GM12878 (cell line): ENCODE results near the gene UNG.

Experiments
- CBFB ChIP-seq: IDR thresholded peaks from 2 replicates; pipeline ENCODE4 v1.6.1; 2016; ENCODE audit warnings: antibody characterized with exemption, low read depth
- CBX5 ChIP-seq: sonication (generic); IDR thresholded peaks from 2 replicates; pipeline ENCODE4 v1.6.1; 2016; ENCODE audit warnings: low read depth, moderate library complexity, mild to moderate bottlenecking, inconsistent platforms
- CEBPB ChIP-seq, 2 experiments: fragments of 150-350 bp in 1 of 2; IDR thresholded peaks; 2 replicates each; pipeline ENCODE4 v1.6.1; 2012 to 2014; ENCODE audit warnings: low read depth in 2 of 2, low read length in 2 of 2, borderline replicate concordance in 1 of 2, inconsistent platforms in 1 of 2
- CHD2 ChIP-seq: IDR thresholded peaks from 2 replicates; pipeline ENCODE4 v1.6.1; 2011; ENCODE audit warnings: low read depth, low read length, improper control_type of control experiment, borderline replicate concordance
- CTCF ChIP-seq, 3 experiments: IDR thresholded peaks in 2 of 3; conservative IDR thresholded peaks in 1 of 3; 2 replicates each; pipeline ENCODE4 v1.5.1; 2011; ENCODE audit warnings: low read depth in 3 of 3, low read length in 3 of 3, mild to moderate bottlenecking in 3 of 3, control low read depth in 2 of 3, moderate library complexity in 2 of 3, inconsistent platforms in 1 of 3, mixed read lengths in 1 of 3; ENCODE audit not compliant: control insufficient read depth in 2 of 3, insufficient read depth in 1 of 3; ENCODE audit errors: extremely low read depth in 1 of 3
- HDAC6 ChIP-seq: fragments of 200-600 bp; sonication (generic); IDR thresholded peaks from one replicate; pipeline ENCODE4 v1.8.0; 2017; ENCODE audit warnings: antibody characterized with exemption; ENCODE audit not compliant: unreplicated experiment
- MTA2 ChIP-seq: fragments of 450-650 bp; IDR thresholded peaks from 2 replicates; pipeline ENCODE4 v1.6.1; 2016; ENCODE audit warnings: low read depth, mild to moderate bottlenecking, moderate library complexity
- NFXL1 ChIP-seq: fragments of 450-650 bp; IDR thresholded peaks from 2 replicates; pipeline ENCODE4 v1.6.1; 2017; ENCODE audit warnings: antibody characterized with exemption, mild to moderate bottlenecking, borderline replicate concordance
- POLR2A ChIP-seq: IDR thresholded peaks from 2 replicates; pipeline ENCODE4 v1.6.1; 2011; ENCODE audit warnings: low read depth, mild to moderate bottlenecking, low read length
- REST ChIP-seq: IDR thresholded peaks from 2 replicates; pipeline ENCODE4 v1.6.1; 2012; ENCODE audit warnings: mild to moderate bottlenecking, low read depth, low read length
- SUPT20H ChIP-seq: IDR thresholded peaks from 2 replicates; pipeline ENCODE4 v1.6.1; 2011; ENCODE audit warnings: low read depth, mild to moderate bottlenecking, low read length, moderate library complexity, borderline replicate concordance; ENCODE audit not compliant: control insufficient read depth

- TF ChIP-seq NFXL1 (no peak), SUPT20H (no peak), CHD2 (no peak), MTA2 (no peak), CTCF (IDR thresholded peaks at IDR 0.05 in 2 of 3, conservative IDR thresholded peaks at IDR 0.05 in 1 of 3; ENCODE audit: control insufficient read depth in 2 of 3, extremely low read depth in 1 of 3, insufficient read depth in 1 of 3, low read depth in 3 of 3, low read length in 3 of 3) (no peak), CBFB (no peak), POLR2A (no peak), CEBPB (IDR thresholded peaks at IDR 0.05; ENCODE audit: borderline replicate concordance in 1 of 2, low read depth in 2 of 2, low read length in 2 of 2) (no peak), REST (no peak), HDAC6 (no peak), CBX5 (no peak)
These were observed 8.6 kb upstream of the UNG start for GRCh38 chr12:109088818-109089217.
